Activated CD4-positive, alpha-beta memory T cell treated with anti-CD3 and anti-CD28 coated beads for 36 hours (primary cell): ENCODE data around the gene KCND2. TPM values are rescaled to one million over a fixed set of nuclear protein-coding genes. Genes with fewer than 3 reads are reported as not detected.

ENCODE experiments used
- CTCF ChIA-PET: fragments of 350-600 bp; sonication (Branson Sonifier 250); formaldehyde crosslinking; loops from one replicate; lab custom pipeline; 2021; ENCODE audit warnings: antibody characterized with exemption, inconsistent platforms; lab: Charles Lee
- POLR2A ChIA-PET: fragments of 350-600 bp; sonication (Branson Sonifier 250); formaldehyde crosslinking; loops from one replicate; lab custom pipeline; 2021; ENCODE audit warnings: antibody characterized with exemption; lab: Charles Lee
- DNase-seq: peaks from one replicate; pipeline ENCODE4 v3.0.0-alpha.2; 2020
- H3K27ac Mint-ChIP-seq: one replicate; pipeline ENCODE4 v1.8.0; 2021; ENCODE audit warnings: mixed read lengths
- H3K27me3 Mint-ChIP-seq: one replicate; pipeline ENCODE4 v1.8.0; 2021; ENCODE audit warnings: mixed read lengths
- H3K36me3 Mint-ChIP-seq: one replicate; pipeline ENCODE4 v1.8.0; 2021; ENCODE audit warnings: mixed read lengths
- H3K4me1 Mint-ChIP-seq: one replicate; pipeline ENCODE4 v1.8.0; 2021; ENCODE audit warnings: low read depth, mixed read lengths
- H3K4me3 Mint-ChIP-seq: one replicate; pipeline ENCODE4 v1.8.0; 2021; ENCODE audit warnings: mild to moderate bottlenecking, mixed read lengths
- H3K9me3 Mint-ChIP-seq: one replicate; pipeline ENCODE4 v1.8.0; 2021; ENCODE audit warnings: mixed read lengths
- intact Hi-C: fragments of 100-400 bp; cut with micrococcal nuclease; formaldehyde crosslinking; loops from one replicate; pipeline ENCODE4 v1.15.1; 2023
- total RNA-seq, 2 experiments: library from RNA; stranded (reverse); gene quantifications; one replicate each; pipeline ENCODE4 v1.2.3, GENCODE V29; 2021

Gene KCND2
- total RNA-seq, 2 experiments from 2014 or later, result not detected

GRCh38 chr7:120431016-120431415 is 158.0 kb downstream of the KCND2 start:
- no peak for DNase-seq
- Mint-ChIP-seq H3K4me3 (no peak overlapping the region), H3K36me3 (no peaks in the 10 kb centered on the region), H3K9me3 (peaks cover 10% of the 10 kb centered on the region), H3K27ac (no peak overlapping the region), H3K27me3 (no peaks in the 10 kb centered on the region), H3K4me1 (no peaks in the 10 kb centered on the region)
- ChIA-PET POLR2A (no interaction called here), CTCF (no interaction called here)
- intact Hi-C loops, result no loop called here

- no peak overlapping the region for H3K4me3 Mint-ChIP-seq
These were observed 163.6 kb downstream of the KCND2 start for GRCh38 chr7:120436487-120437060.

GRCh38 chr7:120441850-120442249 is 168.9 kb downstream of the KCND2 start:
- no peak overlapping the region for H3K4me3 Mint-ChIP-seq
- ChIA-PET CTCF (no interaction called here), POLR2A (no interaction called here)
- intact Hi-C loops, result no loop called here
- H3K9me3 Mint-ChIP-seq, result peaks cover 2% of the 10 kb centered on the region
- no peaks in the 10 kb centered on the region for H3K27me3 Mint-ChIP-seq
- H3K36me3 Mint-ChIP-seq, result no peaks in the 10 kb centered on the region
- no peak overlapping the region for H3K27ac Mint-ChIP-seq
- no peaks in the 10 kb centered on the region for H3K4me1 Mint-ChIP-seq
- no peak for DNase-seq

More at GRCh38 chr7:120436487-120437060, 163.6 kb downstream of the KCND2 start:
- H3K9me3 Mint-ChIP-seq, result peaks cover 4% of the 10 kb centered on the region
- ChIA-PET CTCF (no interaction called here), POLR2A (no interaction called here)
- DNase-seq, result no peak
- H3K36me3 Mint-ChIP-seq, result no peaks in the 10 kb centered on the region
- intact Hi-C loops, result no loop called here
- H3K27me3 Mint-ChIP-seq, result no peaks in the 10 kb centered on the region
- H3K27ac Mint-ChIP-seq, result no peak overlapping the region
- H3K4me1 Mint-ChIP-seq, result no peaks in the 10 kb centered on the region

- H3K9me3 Mint-ChIP-seq, result peaks cover 1% of the 10 kb centered on the region
- H3K4me3 Mint-ChIP-seq, result no peak overlapping the region
These were observed 169.9 kb downstream of the KCND2 start for GRCh38 chr7:120442838-120443237.

GRCh38 chr7:120444650-120445049 is 171.7 kb downstream of the KCND2 start:
- no peaks in the 10 kb centered on the region for H3K4me1 Mint-ChIP-seq
- ChIA-PET POLR2A (no interaction called here), CTCF (no interaction called here)
- H3K4me3 Mint-ChIP-seq, result no peak overlapping the region
- H3K27ac Mint-ChIP-seq, result no peak overlapping the region
- H3K36me3 Mint-ChIP-seq, result no peaks in the 10 kb centered on the region
- H3K9me3 Mint-ChIP-seq, result peaks cover 1% of the 10 kb centered on the region
- DNase-seq, result no peak
- intact Hi-C loops, result no loop called here
- H3K27me3 Mint-ChIP-seq, result no peaks in the 10 kb centered on the region

More at GRCh38 chr7:120442838-120443237, 169.9 kb downstream of the KCND2 start:
- no peaks in the 10 kb centered on the region for H3K4me1 Mint-ChIP-seq
- H3K27me3 Mint-ChIP-seq, result no peaks in the 10 kb centered on the region
- intact Hi-C loops, result no loop called here
- no peaks in the 10 kb centered on the region for H3K36me3 Mint-ChIP-seq
- H3K27ac Mint-ChIP-seq, result no peak overlapping the region
- CTCF ChIA-PET, result no interaction called here
- POLR2A ChIA-PET, result no interaction called here
- no peak for DNase-seq

GRCh38 chr7:120445276-120445675 is 172.3 kb downstream of the KCND2 start:
- Mint-ChIP-seq H3K27ac (no peak overlapping the region), H3K4me1 (no peaks in the 10 kb centered on the region), H3K9me3 (peaks cover 3% of the 10 kb centered on the region), H3K27me3 (no peaks in the 10 kb centered on the region), H3K4me3 (no peak overlapping the region), H3K36me3 (no peaks in the 10 kb centered on the region)
- intact Hi-C loops, result no loop called here
- ChIA-PET POLR2A (no interaction called here), CTCF (no interaction called here)
- no peak for DNase-seq

- POLR2A ChIA-PET, result no interaction called here
- no peaks in the 10 kb centered on the region for H3K4me1 Mint-ChIP-seq
- H3K27ac Mint-ChIP-seq, result no peak overlapping the region
- DNase-seq, result no peak
- H3K27me3 Mint-ChIP-seq, result no peaks in the 10 kb centered on the region
- intact Hi-C loops, result no loop called here
- no peak overlapping the region for H3K4me3 Mint-ChIP-seq
- CTCF ChIA-PET, result no interaction called here
- H3K9me3 Mint-ChIP-seq, result peaks cover 22% of the 10 kb centered on the region
- H3K36me3 Mint-ChIP-seq, result no peaks in the 10 kb centered on the region
These were observed 179.7 kb downstream of the KCND2 start for GRCh38 chr7:120452665-120453064.

- no peak for DNase-seq
- H3K9me3 Mint-ChIP-seq, result peaks cover 31% of the 10 kb centered on the region
- H3K27me3 Mint-ChIP-seq, result no peaks in the 10 kb centered on the region
- POLR2A ChIA-PET, result no interaction called here
- CTCF ChIA-PET, result no interaction called here
- intact Hi-C loops, result no loop called here
- no peaks in the 10 kb centered on the region for H3K4me1 Mint-ChIP-seq
- no peaks in the 10 kb centered on the region for H3K36me3 Mint-ChIP-seq
- no peak overlapping the region for H3K4me3 Mint-ChIP-seq
- H3K27ac Mint-ChIP-seq, result no peak overlapping the region
These were observed 183.7 kb downstream of the KCND2 start for GRCh38 chr7:120456699-120457098.

GRCh38 chr7:120460949-120461348 is 188.0 kb downstream of the KCND2 start:
- intact Hi-C loops, result no loop called here
- no peak for DNase-seq
- Mint-ChIP-seq H3K9me3 (peaks cover 25% of the 10 kb centered on the region), H3K36me3 (no peaks in the 10 kb centered on the region), H3K4me3 (no peak overlapping the region), H3K27me3 (no peaks in the 10 kb centered on the region), H3K4me1 (no peaks in the 10 kb centered on the region), H3K27ac (no peak overlapping the region)
- POLR2A ChIA-PET, result no interaction called here
- CTCF ChIA-PET, result no interaction called here

- H3K4me1 Mint-ChIP-seq, result no peaks in the 10 kb centered on the region
- CTCF ChIA-PET, result no interaction called here
- DNase-seq, result no peak
- H3K9me3 Mint-ChIP-seq, result peaks cover 19% of the 10 kb centered on the region
- no peaks in the 10 kb centered on the region for H3K36me3 Mint-ChIP-seq
- intact Hi-C loops, result no loop called here
- no peaks in the 10 kb centered on the region for H3K27me3 Mint-ChIP-seq
- no peak overlapping the region for H3K27ac Mint-ChIP-seq
- POLR2A ChIA-PET, result no interaction called here
- no peak overlapping the region for H3K4me3 Mint-ChIP-seq
These were observed 190.0 kb downstream of the KCND2 start for GRCh38 chr7:120462991-120463390.

- H3K27ac Mint-ChIP-seq, result no peak overlapping the region
- no peaks in the 10 kb centered on the region for H3K36me3 Mint-ChIP-seq
- DNase-seq, result no peak
- peaks cover 13% of the 10 kb centered on the region for H3K9me3 Mint-ChIP-seq
- intact Hi-C loops, result no loop called here
- ChIA-PET POLR2A (no interaction called here), CTCF (no interaction called here)
- no peak overlapping the region for H3K4me3 Mint-ChIP-seq
- no peaks in the 10 kb centered on the region for H3K27me3 Mint-ChIP-seq
- H3K4me1 Mint-ChIP-seq, result no peaks in the 10 kb centered on the region
These were observed 191.1 kb downstream of the KCND2 start for GRCh38 chr7:120464104-120464503.

- Mint-ChIP-seq H3K36me3 (no peaks in the 10 kb centered on the region), H3K4me1 (no peaks in the 10 kb centered on the region), H3K4me3 (no peak overlapping the region), H3K27ac (no peak overlapping the region), H3K9me3 (peaks cover 14% of the 10 kb centered on the region), H3K27me3 (no peaks in the 10 kb centered on the region)
- POLR2A ChIA-PET, result no interaction called here
- CTCF ChIA-PET, result no interaction called here
- intact Hi-C loops, result no loop called here
- no peak for DNase-seq
These were observed 194.7 kb downstream of the KCND2 start for GRCh38 chr7:120467676-120468075.

- H3K36me3 Mint-ChIP-seq, result no peaks in the 10 kb centered on the region
- no peaks in the 10 kb centered on the region for H3K4me1 Mint-ChIP-seq
- DNase-seq, result no peak
- H3K4me3 Mint-ChIP-seq, result no peak overlapping the region
- ChIA-PET POLR2A (no interaction called here), CTCF (no interaction called here)
- H3K9me3 Mint-ChIP-seq, result peaks cover 12% of the 10 kb centered on the region
- no peaks in the 10 kb centered on the region for H3K27me3 Mint-ChIP-seq
- intact Hi-C loops, result no loop called here
- H3K27ac Mint-ChIP-seq, result no peak overlapping the region
These were observed 195.6 kb downstream of the KCND2 start for GRCh38 chr7:120468611-120469010.
